HG03066 (cell line): ENCODE results near the gene STK36.

Experiments
- ATAC-seq: cut with Tn5 transposase; IDR thresholded peaks from one replicate; pipeline ENCODE4 v1.9.1; 2021; ENCODE audit warnings: low read depth; ENCODE audit not compliant: unreplicated experiment

The STK36 gene

DNA sequence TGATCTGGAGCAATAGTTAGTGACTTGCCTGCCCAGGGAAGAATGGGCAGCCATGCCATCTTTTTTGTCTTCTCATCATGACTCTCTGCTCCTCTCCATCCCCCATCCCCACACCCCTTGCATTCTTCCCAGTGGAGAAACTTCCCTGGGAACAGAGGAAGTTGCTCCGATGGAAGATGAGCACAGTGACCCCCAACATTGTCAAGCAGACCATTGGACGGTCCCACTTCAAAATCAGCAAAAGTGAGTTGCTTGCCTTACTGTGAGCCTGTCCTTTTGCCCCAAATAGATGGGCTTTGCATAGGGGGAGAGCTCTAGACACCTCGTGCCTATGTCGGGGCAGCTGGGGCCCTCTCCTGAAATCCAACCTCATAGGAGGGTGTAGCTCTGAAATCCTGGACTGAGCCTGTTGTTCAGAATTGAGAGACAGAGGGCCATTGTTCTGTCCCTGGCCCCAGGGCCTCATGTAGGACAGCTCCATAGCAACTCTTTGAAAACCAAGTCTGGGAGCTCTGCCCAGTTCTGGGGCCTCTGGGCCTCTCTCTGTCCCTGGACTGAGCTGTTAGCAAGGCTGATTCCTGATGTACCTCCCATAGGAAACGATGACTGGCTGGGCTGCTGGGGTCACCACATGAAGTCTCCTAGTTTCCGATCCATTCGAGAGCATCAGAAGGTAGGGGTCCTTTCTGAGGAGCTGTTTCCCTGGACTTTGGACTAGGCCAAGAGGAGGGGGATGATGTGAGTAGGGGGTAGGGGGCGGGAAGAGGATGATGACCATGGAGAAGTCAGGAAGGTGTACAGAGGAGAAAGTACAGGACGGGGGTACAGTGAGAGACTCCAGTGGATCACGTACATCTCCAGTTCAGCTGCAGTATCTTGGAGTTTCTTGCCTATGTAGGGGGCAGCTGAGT, 73.9 kb downstream of the STK36 start:
- ATAC-seq, result no peak

DNA sequence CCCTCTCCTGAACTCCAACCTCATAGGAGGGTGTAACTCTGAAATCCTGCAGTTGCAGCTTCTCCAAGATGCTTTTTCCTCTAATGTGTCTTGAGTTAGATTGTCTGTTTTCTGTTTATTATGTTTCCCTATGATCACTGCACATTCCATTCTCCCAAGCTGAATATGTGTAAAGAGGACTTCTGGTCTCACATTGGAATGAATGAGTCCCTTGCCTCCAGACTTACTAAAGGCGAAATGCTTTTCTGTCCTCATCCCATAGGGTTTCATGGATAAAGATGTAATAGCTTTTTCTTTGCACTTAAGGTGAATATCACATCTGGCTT, 74.5 kb downstream of the STK36 start:
- no peak for ATAC-seq

DNA sequence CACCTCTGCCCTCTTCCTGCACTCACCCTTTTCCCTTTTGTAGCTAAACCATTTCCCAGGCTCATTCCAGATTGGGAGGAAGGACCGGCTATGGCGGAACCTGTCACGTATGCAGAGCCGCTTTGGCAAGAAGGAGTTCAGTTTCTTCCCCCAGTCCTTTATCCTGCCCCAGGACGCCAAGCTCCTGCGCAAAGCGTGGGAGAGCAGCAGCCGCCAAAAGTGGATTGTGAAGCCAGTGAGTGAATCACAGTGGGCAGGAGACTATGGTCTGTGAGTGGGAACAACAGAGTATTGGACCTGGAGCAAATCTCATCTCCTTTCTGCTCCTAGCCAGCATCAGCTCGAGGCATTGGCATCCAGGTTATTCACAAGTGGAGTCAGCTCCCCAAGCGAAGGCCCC, 75.1 kb downstream of the STK36 start:
- no peak for ATAC-seq

DNA sequence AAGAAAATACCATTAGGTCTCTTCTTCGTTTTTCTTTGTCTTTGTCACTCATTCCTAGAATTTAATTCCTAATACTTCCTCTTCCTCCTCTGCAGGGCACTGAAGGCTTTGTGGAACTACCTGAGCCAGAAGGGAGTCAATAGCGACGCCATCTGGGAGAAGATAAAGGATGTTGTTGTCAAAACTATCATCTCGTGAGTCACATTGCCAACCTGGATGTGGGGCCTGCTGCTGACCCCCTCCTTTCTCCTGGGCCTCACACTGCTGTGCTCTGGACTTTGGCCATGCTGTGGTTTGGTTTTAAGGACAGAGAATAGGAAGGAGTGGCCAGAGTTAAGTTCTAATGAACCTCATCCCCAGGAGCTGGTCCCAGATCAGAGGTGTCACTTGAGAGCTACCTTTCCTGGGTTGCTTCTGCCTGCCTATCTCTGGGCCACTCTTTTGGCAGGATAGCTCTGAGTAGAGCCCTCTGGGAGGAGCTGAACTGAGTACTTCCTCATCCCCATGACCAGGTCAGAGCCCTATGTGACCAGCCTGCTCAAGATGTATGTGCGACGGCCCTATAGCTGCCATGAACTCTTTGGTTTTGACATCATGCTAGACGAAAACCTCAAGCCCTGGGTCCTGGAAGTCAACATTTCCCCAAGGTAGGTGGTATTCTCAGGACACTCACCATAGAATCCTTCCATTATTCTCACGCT, 77.0 kb downstream of the STK36 start:
- no peak for ATAC-seq
